HG03354 (cell line): Measurements from ENCODE around the gene LINC00237.

Experiments used
- ATAC-seq: cut with Tn5 transposase; IDR thresholded peaks from one replicate; pipeline ENCODE4 v1.9.1; 2021; ENCODE audit warnings: mild to moderate bottlenecking; ENCODE audit not compliant: unreplicated experiment, poor library complexity, severe bottlenecking

The LINC00237 gene

GRCh38 chr20:21126581-21126870, 20.4 kb upstream of the LINC00237 start:
- no peak for ATAC-seq

GRCh38 chr20:21125849-21126580, 19.9 kb upstream of the LINC00237 start, which contains the start of gene KIZ:
TSS of gene KIZ (plus strand) at chr20:21126082. CDS start at chr20:21126116, 34 bp downstream.
- ATAC-seq, result peak; percentile 97

DNA sequence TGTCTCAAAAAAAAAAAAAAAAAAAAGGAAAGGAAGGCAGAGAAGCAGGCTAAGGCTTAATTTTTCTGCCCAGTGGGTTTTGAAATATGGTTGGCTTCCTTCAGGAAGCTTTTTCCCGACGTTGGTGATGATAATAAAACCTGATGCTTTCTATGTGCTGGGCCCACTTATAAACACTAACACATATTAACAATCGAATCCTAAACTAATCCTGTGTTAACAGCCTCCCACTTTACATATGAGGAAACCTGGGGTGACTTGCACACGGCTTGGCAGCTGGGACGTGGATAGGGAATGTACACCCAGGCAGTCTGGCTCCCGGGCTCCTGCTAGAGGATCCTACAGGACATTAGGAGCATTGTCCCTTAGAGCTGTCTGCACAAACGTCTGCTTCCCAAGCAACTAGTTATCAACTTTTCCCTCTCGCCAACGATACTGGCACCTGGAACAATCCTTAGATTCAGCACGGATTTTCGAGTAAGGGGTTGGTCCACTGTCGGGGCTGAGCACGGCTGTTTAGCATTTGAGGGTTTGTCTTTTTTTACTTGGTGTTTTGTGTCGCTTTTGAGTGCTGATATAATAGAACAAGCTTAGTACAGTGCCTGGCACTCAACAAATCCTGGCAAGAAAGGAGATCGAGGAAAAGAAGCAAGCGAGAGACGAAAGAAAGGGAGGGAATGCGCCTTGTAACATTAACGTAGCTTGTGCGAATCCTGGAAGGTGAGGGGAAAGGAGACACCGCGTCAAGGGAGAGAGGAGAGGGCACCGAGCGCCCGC, 19.1 kb upstream of the LINC00237 start:
- peak; percentile 35 for ATAC-seq

- ATAC-seq, result no peak
These were observed 18.0 kb upstream of the LINC00237 start for GRCh38 chr20:21124190-21124589.

- no peak for ATAC-seq
These were observed 12.6 kb upstream of the LINC00237 start for GRCh38 chr20:21118782-21119181.

GRCh38 chr20:21118138-21118537, 12.0 kb upstream of the LINC00237 start:
- no peak for ATAC-seq

GRCh38 chr20:21117521-21117920, 11.4 kb upstream of the LINC00237 start:
- ATAC-seq, result no peak

- ATAC-seq, result no peak
These were observed 8.4 kb upstream of the LINC00237 start for GRCh38 chr20:21114584-21114983.

- no peak for ATAC-seq
These were observed 7.5 kb upstream of the LINC00237 start for GRCh38 chr20:21113697-21114096.

DNA sequence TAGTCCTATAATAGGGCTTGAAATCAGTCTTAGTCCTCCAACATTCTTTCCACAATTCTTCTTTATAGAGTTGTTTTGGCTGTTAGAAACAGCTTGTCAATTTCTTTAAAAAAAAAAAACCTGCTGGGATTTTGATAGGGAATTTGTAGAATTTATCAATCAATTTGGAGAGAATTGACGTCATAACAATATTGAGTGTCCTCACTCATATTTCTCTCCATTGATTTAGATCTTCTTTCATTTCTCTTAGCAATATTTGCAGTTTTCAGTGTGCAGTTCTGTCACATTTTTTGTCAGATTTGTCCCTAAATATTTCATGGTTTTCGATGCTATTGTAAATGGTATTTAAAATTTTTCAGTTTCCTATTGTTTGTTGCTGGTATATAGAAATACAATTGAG, 5.3 kb upstream of the LINC00237 start:
- ATAC-seq, result no peak

GRCh38 chr20:21110811-21111210, 4.7 kb upstream of the LINC00237 start:
- ATAC-seq, result no peak

DNA sequence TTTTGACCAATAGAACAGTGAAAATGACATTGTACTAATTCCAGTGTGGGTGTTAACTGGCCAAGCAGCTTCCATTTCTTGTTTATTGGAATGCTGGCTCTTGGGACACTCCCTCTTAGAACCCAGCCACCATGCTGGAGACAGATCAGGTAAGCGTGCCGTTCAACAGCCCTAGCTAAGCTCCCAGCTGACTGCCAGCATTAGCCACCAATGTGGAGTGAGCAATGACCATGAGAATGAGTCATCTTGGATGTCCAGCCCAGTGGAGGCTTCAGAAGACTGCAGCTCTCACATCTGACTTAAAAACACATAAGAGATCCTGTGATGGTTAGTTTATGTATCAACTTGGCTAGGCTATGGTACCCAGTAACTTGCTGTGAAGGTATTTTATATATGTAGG, 3.0 kb upstream of the LINC00237 start:
- ATAC-seq, result no peak

DNA sequence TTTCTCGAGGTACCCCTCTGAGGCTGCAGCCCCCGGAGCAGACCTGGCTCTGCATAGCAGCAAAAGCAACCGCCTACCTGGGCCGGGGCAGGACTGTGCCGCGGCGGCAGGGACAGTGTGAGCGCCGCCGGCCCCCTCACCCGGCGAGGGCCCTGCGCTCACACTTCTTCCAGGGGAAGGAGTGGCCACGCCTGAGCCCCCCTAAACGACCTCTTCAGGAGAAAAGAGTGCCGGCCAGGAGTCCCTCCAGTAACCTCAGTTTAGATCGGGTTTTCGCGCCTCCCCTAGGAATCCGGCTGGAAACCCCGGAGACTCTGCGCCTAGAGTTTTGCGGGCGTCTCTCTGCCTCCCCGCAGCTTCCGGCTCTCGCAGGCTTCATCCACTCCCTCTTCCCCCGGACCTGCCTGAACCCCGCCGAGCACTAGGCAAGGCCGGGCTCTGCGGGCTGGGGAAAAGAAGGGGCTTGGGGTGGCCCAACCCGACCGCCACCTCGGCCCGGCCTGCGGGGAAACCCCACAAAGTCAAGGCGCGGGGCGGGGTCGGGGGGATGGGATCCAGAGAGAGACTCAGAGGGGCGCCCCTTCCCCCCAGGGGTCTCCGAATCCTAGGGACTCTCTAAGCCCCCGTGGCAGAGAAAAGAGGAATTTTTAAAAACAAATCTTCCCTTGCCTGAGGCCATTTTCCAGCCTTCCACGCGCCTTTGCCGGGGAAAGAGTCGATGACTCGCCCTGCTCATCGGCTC, 558 bp downstream of the LINC00237 start:
- ATAC-seq, result no peak

DNA sequence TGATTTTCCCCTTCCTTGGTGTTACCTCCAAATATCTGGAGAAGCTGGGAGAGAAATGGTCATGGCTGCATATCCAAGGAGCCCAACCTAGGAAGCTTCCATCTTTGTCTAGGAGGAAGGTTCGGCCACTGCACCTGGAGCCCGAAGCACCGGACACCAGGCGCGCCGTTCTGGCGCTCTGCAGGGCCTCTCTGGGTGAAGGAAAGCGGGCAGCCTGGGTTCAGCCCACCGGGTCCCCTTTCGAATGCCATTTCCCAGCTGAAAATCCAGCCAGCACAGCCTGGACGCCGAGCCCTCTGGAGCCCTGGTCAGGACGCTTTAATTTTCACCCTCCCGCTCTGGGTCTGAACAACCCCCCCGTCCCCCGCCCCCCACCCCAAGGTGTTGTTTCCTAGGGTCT, 1.2 kb downstream of the LINC00237 start:
- no peak for ATAC-seq

DNA sequence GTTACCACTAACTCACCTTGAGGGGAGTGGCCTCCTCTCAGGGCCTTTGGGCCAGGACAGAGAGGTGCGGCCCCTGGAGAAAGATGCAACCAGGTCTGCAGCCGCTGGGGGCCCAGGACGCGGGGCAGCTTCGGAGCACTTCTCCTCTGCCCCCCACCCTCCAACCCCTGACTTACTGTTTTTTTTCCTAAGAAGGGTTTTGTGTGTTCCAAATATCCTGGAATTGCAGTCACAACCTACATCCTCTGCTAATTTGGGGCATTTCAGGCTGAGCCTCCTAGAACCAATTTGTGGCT, 1.7 kb downstream of the LINC00237 start:
- no peak for ATAC-seq

DNA sequence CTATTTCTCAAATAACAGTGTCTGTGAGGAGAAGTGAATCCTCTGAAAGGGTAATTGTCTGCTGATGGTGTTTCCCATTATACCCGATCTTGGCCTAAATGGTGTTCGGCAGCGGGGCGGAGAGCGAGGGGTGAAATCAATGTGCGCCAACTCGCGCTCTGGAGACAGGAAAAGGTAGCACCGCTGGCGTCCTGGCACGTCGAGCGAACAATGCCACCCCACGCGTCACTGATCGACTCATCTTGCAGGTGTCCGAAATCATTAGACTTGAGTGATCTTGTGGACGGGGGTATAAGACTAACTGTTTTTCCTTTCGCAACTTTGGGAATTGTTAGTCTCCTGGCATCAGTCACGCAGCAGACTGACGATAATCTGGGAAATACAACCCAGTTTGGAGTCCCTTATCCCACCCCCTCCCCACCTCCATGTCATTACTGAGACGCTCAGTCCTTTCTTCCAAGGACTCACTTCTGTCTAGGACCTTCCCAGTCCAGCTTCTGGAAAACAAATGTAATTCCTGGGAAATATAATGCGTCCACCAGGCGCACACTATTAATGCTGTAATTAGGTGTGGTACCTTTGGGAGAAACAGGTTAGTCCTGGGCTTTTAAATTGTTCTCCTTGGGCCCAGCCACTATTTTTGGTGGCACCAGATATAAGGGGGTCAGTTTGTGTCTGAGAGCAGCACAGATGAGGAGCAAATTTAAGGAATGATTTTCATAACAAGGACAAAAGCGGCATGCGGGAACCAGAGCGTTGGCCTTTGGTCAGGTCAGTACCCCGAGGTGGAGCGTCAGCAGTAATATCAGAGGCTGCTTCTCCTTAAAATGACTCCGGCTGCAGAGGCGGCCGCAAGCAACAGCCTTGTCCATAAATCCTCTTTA, 2.3 kb downstream of the LINC00237 start:
- no peak for ATAC-seq

DNA sequence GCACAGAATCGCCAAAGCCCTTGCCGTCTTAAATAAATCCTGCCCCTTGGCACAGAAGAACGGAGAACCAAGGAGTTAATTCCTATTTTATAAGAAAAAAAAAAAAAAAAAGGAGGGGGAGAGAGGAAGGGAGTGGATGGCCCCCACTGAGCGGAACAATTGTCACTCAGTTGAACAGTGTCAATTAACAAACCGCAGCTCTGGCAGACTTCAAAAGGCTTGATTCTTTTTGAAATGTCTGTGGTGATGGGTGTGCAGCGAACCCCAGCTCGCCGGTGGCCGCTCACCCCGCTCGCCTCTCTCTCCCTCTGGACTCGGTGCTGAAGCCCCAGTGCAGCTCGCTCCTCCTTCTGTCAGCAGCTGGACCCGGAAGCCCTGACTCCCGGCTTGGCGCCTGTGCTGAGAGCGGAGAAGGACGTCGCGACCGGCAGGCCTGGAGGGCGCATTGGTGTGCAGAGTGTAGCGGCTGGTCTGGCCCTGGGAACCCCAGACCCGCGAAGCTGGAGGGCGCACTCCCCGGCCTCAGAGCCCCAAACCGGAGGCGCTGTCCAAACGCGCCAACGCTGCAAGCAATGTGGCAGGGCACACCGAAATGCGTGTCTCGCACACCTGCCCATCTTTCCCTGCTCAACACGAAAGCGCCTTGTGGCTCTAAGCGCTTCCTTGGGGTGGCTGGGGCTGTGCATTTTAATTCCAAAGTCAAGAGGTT, 3.4 kb downstream of the LINC00237 start:
- no peak for ATAC-seq

DNA sequence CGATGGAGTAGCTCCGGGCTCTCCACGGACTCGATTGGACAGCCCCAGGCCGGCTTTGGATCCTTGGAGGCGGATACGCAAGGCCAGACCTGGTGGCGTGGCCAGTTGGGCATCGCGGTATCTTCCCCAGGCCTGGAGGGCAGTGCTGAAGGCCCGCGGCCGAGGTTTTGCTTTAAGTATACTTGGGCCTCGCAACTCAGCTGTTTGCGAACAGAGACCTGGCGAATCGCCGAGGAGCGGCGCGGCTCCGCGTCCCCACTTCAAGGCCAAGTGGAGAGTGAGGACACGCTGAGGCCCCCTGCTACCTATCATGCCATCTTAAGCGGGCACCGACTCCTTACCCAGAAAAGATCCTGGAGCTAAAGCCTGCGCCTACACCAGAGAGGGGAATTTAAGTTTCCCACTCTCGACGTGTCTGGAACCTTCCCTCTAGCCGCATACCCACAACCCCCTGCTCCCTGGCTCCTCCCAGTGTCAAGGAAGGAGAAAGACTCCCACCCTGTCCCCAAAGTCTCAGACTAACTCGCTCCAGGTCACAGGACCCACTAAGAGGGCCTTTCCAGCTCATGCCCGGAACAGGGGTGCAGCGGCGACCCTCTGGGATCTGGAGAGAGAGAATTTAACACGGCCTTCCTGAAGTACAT, 4.1 kb downstream of the LINC00237 start:
- ATAC-seq, result no peak

GRCh38 chr20:21101453-21101931, 4.7 kb downstream of the LINC00237 start:
- no peak for ATAC-seq
